MM.1S (cell line): ENCODE results near the gene PKNOX1.
"Not testable (repeated sequence)": the region's sequence is repeated elsewhere in the genome, so short reads cannot be mapped to it uniquely, and the experiment has no call there.

Experiments
- DNase-seq: peaks from one replicate; pipeline ENCODE4 v3.0.0-alpha.2; 2015
- H2AFZ ChIP-seq: fragments of 300-600 bp; sonication (generic); 2 replicates; pipeline ENCODE4 v1.6.0; 2016; ENCODE audit warnings: antibody characterized with exemption, low read length
- H3F3A ChIP-seq: fragments of 300-600 bp; sonication (generic); 2 replicates; pipeline ENCODE4 v1.6.1; 2016; ENCODE audit warnings: mild to moderate bottlenecking, antibody characterized with exemption, low read length, moderate library complexity, mixed read lengths; ENCODE audit not compliant: insufficient read depth
- H3K27ac ChIP-seq: fragments of 300-600 bp; sonication (generic); 2 replicates; pipeline ENCODE4 v1.5.1; 2016; ENCODE audit warnings: mild to moderate bottlenecking, low read length
- H3K27me3 ChIP-seq: fragments of 300-600 bp; sonication (generic); replicated peaks from 2 replicates; pipeline ENCODE4 v1.6.0; 2016; ENCODE audit warnings: low read length; ENCODE audit not compliant: insufficient read depth
- H3K36me3 ChIP-seq: fragments of 300-600 bp; sonication (generic); replicated peaks from 2 replicates; pipeline ENCODE4 v1.6.1; 2016; ENCODE audit warnings: mild to moderate bottlenecking, low read length, mixed read lengths; ENCODE audit not compliant: insufficient read depth
- H3K4me1 ChIP-seq: fragments of 300-600 bp; sonication (generic); 2 replicates; pipeline ENCODE4 v1.6.1; 2016; ENCODE audit warnings: low read length, mixed read lengths
- H3K4me2 ChIP-seq: fragments of 300-600 bp; sonication (generic); 2 replicates; pipeline ENCODE4 v1.6.0; 2016; ENCODE audit warnings: low read depth, low read length
- H3K4me3 ChIP-seq: fragments of 300-600 bp; sonication (generic); 2 replicates; pipeline ENCODE4 v1.5.1; 2016; ENCODE audit warnings: low read length, mixed read lengths
- H3K79me2 ChIP-seq: fragments of 300-600 bp; sonication (generic); 2 replicates; pipeline ENCODE4 v1.6.1; 2016; ENCODE audit warnings: mixed run types, low read length, mixed read lengths
- H3K9ac ChIP-seq: fragments of 300-600 bp; sonication (generic); 2 replicates; pipeline ENCODE4 v1.6.1; 2016; ENCODE audit warnings: low read length, mixed read lengths
- H3K9me2 ChIP-seq: fragments of 300-600 bp; sonication (generic); replicated peaks from 2 replicates; pipeline ENCODE4 v1.6.1; 2016; ENCODE audit warnings: mild to moderate bottlenecking, low read length, mixed read lengths; ENCODE audit not compliant: insufficient read depth
- H3K9me3 ChIP-seq: fragments of 300-600 bp; sonication (generic); replicated peaks from 2 replicates; pipeline ENCODE4 v1.6.1; 2016; ENCODE audit warnings: mild to moderate bottlenecking, low read length, mixed read lengths; ENCODE audit not compliant: insufficient read depth
- H4K20me1 ChIP-seq: fragments of 300-600 bp; sonication (generic); 2 replicates; pipeline ENCODE4 v1.6.1; 2016; ENCODE audit warnings: mild to moderate bottlenecking, low read length, moderate library complexity, mixed read lengths; ENCODE audit not compliant: insufficient read depth
- EZH2 ChIP-seq: fragments of 300-600 bp; sonication (generic); optimal IDR thresholded peaks from 2 replicates; pipeline ENCODE3; 2017; ENCODE audit warnings: low read depth, mild to moderate bottlenecking, antibody characterized with exemption, low read length, mixed read lengths
- EZH2phosphoT487 ChIP-seq: fragments of 300-600 bp; sonication (generic); IDR thresholded peaks from 2 replicates; pipeline ENCODE4 v1.6.1; 2018; ENCODE audit warnings: antibody characterized with exemption, low read length
- TF ChIP-seq, protein P1 (sequence below): fragments of 300-600 bp; sonication (generic); IDR thresholded peaks from 2 replicates; pipeline ENCODE4 v1.5.1; 2016; ENCODE audit warnings: antibody characterized with exemption, low read length, mixed read lengths

The PKNOX1 gene

DNA sequence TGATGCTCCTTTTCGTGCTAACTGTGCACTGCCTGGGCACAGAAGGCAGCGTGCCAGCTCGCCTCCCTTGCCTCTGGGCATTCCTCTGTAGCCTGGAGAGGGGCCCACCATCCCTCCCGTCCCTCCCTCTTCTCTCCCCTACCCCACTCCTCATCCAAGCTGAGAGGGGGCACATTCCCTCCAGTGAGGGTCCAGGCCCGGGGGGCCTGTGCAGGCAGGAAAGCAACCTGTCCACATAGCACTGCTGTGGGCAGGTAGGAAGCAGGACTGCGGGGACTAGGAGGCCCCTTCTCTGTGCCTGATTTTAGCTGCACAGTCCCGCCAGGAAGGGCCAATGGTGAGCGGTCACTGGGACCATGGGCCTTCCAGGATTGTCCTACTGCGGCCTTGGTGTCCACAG is 10.3 kb upstream of the PKNOX1 start:
- H4K20me1 ChIP-seq, result no peaks in the 10 kb centered on the region
- H3K4me2 ChIP-seq, result no peak overlapping the region
- H3K4me1 ChIP-seq, result no peaks in the 10 kb centered on the region
- no peaks in the 10 kb centered on the region for H3F3A ChIP-seq
- no peaks in the 10 kb centered on the region for H3K9me2 ChIP-seq
- H3K9ac ChIP-seq, result no peak overlapping the region
- H3K4me3 ChIP-seq, result no peak overlapping the region
- H3K36me3 ChIP-seq, result no peaks in the 10 kb centered on the region
- H3K27me3 ChIP-seq, result no peaks in the 10 kb centered on the region
- no peak overlapping the region for H3K27ac ChIP-seq
- H2AFZ ChIP-seq, result no peak overlapping the region
- TF ChIP-seq EZH2phosphoT487 (no peak), EZH2 (no peak)
- TF ChIP-seq, protein P1, sequence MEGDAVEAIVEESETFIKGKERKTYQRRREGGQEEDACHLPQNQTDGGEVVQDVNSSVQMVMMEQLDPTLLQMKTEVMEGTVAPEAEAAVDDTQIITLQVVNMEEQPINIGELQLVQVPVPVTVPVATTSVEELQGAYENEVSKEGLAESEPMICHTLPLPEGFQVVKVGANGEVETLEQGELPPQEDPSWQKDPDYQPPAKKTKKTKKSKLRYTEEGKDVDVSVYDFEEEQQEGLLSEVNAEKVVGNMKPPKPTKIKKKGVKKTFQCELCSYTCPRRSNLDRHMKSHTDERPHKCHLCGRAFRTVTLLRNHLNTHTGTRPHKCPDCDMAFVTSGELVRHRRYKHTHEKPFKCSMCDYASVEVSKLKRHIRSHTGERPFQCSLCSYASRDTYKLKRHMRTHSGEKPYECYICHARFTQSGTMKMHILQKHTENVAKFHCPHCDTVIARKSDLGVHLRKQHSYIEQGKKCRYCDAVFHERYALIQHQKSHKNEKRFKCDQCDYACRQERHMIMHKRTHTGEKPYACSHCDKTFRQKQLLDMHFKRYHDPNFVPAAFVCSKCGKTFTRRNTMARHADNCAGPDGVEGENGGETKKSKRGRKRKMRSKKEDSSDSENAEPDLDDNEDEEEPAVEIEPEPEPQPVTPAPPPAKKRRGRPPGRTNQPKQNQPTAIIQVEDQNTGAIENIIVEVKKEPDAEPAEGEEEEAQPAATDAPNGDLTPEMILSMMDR, result no peak
- H3K9me3 ChIP-seq, result no peaks in the 10 kb centered on the region
- DNase-seq, result no peak
- H3K79me2 ChIP-seq, result no peaks in the 10 kb centered on the region

- H3K27ac ChIP-seq, result no peak overlapping the region
- no peak overlapping the region for H3K4me2 ChIP-seq
- no peak overlapping the region for H3K9ac ChIP-seq
- DNase-seq, result no peak
- H3K79me2 ChIP-seq, result no peaks in the 10 kb centered on the region
- no peaks in the 10 kb centered on the region for H3K9me3 ChIP-seq
- H3K36me3 ChIP-seq, result no peaks in the 10 kb centered on the region
- H3F3A ChIP-seq, result no peaks in the 10 kb centered on the region
- no peak overlapping the region for H2AFZ ChIP-seq
- H3K4me1 ChIP-seq, result no peaks in the 10 kb centered on the region
- no peaks in the 10 kb centered on the region for H3K9me2 ChIP-seq
- H4K20me1 ChIP-seq, result no peaks in the 10 kb centered on the region
- no peak overlapping the region for H3K4me3 ChIP-seq
- H3K27me3 ChIP-seq, result no peaks in the 10 kb centered on the region
- TF ChIP-seq EZH2phosphoT487, result no peak
- TF ChIP-seq, protein P1, result no peak
- TF ChIP-seq EZH2, result no peak
Measured at GRCh38 chr21:42964546-42965210, 9.7 kb upstream of the PKNOX1 start.

DNA sequence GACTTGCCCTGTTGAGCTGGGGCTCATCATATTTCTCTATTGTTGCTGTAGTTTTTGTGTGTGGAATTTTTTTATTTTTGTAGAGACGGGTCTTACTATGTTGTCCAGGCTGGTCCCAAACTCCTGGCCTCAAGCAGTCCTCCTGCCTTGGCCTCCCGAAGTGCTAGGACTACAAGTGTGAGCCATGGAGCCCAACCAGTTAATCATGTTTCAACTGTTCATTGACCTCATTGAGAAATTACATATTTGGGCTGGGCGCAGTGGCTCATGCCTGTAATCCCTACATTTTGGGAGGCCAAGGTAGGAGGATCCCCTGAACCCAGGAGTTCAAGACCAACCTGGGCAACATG is 9.2 kb upstream of the PKNOX1 start:
- Histone ChIP-seq H3F3A (no peaks in the 10 kb centered on the region), H3K27ac (no peak overlapping the region), H3K4me1 (no peaks in the 10 kb centered on the region), H3K9ac (no peak overlapping the region), H3K79me2 (no peaks in the 10 kb centered on the region), H4K20me1 (no peaks in the 10 kb centered on the region), H3K4me2 (no peak overlapping the region), H3K9me3 (no peaks in the 10 kb centered on the region), H3K36me3 (no peaks in the 10 kb centered on the region), H3K9me2 (no peaks in the 10 kb centered on the region), H3K4me3 (no peak overlapping the region), H2AFZ (no peak overlapping the region), H3K27me3 (no peaks in the 10 kb centered on the region)
- DNase-seq, result no peak
- no peak for TF ChIP-seq EZH2phosphoT487

- not testable (repeated sequence) for H3K4me3 ChIP-seq, H3K9ac ChIP-seq, H3K79me2 ChIP-seq, H3K4me1 ChIP-seq, DNase-seq, H4K20me1 ChIP-seq, H3K9me3 ChIP-seq, H2AFZ ChIP-seq, H3K4me2 ChIP-seq, H3K9me2 ChIP-seq, H3K36me3 ChIP-seq, H3F3A ChIP-seq, H3K27ac ChIP-seq, H3K27me3 ChIP-seq
Measured at GRCh38 chr21:42967616-42968015, 6.7 kb upstream of the PKNOX1 start.
